ENCODE data around the gene IL2RA.

DNA sequence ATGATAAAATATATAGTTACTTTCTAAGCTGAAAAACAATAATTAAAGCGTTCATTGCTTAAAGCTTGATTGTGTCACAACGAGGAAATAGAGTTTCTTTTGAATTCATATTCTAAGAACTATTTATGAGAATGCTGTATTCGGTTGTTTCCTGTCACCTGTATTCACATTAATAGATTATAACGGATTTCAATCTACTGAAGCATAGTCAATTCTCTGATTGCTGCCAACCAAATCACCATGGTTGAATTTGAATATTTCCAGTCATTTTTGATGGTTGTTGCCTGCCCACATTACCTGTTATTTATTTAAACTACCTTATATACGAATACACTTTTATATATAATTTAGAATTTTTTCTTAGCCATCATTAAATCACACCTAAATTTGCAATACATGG, 22.0 kb downstream of the IL2RA start:
- TF ChIP-seq, protein P1, sequence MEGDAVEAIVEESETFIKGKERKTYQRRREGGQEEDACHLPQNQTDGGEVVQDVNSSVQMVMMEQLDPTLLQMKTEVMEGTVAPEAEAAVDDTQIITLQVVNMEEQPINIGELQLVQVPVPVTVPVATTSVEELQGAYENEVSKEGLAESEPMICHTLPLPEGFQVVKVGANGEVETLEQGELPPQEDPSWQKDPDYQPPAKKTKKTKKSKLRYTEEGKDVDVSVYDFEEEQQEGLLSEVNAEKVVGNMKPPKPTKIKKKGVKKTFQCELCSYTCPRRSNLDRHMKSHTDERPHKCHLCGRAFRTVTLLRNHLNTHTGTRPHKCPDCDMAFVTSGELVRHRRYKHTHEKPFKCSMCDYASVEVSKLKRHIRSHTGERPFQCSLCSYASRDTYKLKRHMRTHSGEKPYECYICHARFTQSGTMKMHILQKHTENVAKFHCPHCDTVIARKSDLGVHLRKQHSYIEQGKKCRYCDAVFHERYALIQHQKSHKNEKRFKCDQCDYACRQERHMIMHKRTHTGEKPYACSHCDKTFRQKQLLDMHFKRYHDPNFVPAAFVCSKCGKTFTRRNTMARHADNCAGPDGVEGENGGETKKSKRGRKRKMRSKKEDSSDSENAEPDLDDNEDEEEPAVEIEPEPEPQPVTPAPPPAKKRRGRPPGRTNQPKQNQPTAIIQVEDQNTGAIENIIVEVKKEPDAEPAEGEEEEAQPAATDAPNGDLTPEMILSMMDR (IDR thresholded peaks at IDR 0.05): no peak
- no peak for TF ChIP-seq POLR2A (IDR thresholded peaks at IDR 0.05)
